Choroid plexus epithelial cell (primary cell): ENCODE results near the gene COL19A1.

Source experiments
- DNase-seq: peaks from one replicate; pipeline ENCODE4 v3.0.0-alpha.2; 2010; ENCODE audit warnings: low read depth
- H3K4me3 ChIP-seq: 2 replicates; pipeline ENCODE4 v1.5.1; 2011; ENCODE audit warnings: low read depth, mild to moderate bottlenecking, control low read depth, low read length, moderate library complexity
- CTCF ChIP-seq: conservative IDR thresholded peaks from 2 replicates; pipeline ENCODE4 v1.5.1; 2011; ENCODE audit warnings: low read depth, mild to moderate bottlenecking, control low read depth, inconsistent platforms, low read length, moderate library complexity

Gene COL19A1

GRCh38 chr6:69846770-69847491 is 19.4 kb upstream of the COL19A1 start:
- DNase-seq: peak; percentile 20
- no peak for TF ChIP-seq CTCF
- H3K4me3 ChIP-seq: no peak overlapping the region

- no peak for TF ChIP-seq CTCF
Observed at GRCh38 chr6:69847492-69847788, 18.9 kb upstream of the COL19A1 start.

GRCh38 chr6:69848552-69848951 is 17.8 kb upstream of the COL19A1 start:
- no peak overlapping the region for H3K4me3 ChIP-seq
- DNase-seq: no peak
- TF ChIP-seq CTCF: no peak

More at GRCh38 chr6:69847492-69847788, 18.9 kb upstream of the COL19A1 start:
- no peak for DNase-seq
- no peak overlapping the region for H3K4me3 ChIP-seq

GRCh38 chr6:69852706-69853105 is 13.7 kb upstream of the COL19A1 start:
- no peak for TF ChIP-seq CTCF
- DNase-seq: no peak
- no peak overlapping the region for H3K4me3 ChIP-seq

- no peak overlapping the region for H3K4me3 ChIP-seq
- DNase-seq: peak; percentile 4
- no peak for TF ChIP-seq CTCF
Observed at GRCh38 chr6:69861986-69862385, 4.4 kb upstream of the COL19A1 start.

- H3K4me3 ChIP-seq: no peak overlapping the region
- no peak for TF ChIP-seq CTCF
Observed at GRCh38 chr6:69863766-69864165, 2.6 kb upstream of the COL19A1 start.

GRCh38 chr6:69865126-69865525 is 1.2 kb upstream of the COL19A1 start:
- TF ChIP-seq CTCF: no peak
- DNase-seq: peak; percentile 74
- no peak overlapping the region for H3K4me3 ChIP-seq

More at GRCh38 chr6:69863766-69864165, 2.6 kb upstream of the COL19A1 start:
- no peak for DNase-seq
